ENCODE results near the gene OGDHL.
"Not testable (repeated sequence)": the region's sequence is repeated elsewhere in the genome, so short reads cannot be mapped to it uniquely, and the experiment has no call there.

Gene OGDHL

DNA sequence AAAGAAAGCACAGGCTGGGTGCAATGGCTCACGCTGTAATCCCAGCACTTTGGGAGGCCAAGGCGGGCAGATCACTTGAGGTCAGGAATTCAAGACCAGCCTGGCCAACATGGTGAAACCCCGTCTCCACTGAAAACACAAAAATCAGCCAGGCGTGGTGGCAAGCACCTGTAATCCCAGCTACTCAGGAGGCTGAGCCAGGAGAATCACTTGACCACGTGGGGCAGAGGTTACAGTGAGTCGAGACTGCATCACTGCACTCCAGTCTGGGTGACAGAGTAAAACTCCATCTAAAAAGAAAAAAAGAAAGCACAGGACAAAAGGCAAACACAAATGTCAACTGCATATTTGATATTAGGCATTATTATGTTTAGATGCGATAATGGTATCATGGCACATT, 7.2 kb downstream of the OGDHL start:
- DNase-seq: not testable (repeated sequence)

DNA sequence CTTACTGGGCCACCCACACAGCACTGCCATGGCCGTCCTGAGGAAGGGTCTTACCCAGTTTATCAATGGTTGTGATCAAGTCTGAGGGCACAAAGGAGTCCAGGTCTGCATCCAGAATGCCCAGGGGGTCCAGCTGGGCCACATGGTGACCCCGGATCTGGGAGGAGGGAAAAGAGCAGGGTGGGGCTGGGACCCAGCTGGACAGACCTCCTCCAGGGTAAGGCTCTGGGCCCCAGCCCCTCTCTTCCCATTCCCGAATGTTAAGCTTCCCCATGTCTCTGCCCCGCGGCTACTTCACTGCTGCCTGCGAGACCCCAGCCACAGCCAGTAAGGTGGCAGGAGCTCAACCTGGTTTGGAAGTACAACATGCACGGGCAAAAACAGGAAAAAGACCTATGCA, 9.5 kb downstream of the OGDHL start:
- no peak for DNase-seq

DNA sequence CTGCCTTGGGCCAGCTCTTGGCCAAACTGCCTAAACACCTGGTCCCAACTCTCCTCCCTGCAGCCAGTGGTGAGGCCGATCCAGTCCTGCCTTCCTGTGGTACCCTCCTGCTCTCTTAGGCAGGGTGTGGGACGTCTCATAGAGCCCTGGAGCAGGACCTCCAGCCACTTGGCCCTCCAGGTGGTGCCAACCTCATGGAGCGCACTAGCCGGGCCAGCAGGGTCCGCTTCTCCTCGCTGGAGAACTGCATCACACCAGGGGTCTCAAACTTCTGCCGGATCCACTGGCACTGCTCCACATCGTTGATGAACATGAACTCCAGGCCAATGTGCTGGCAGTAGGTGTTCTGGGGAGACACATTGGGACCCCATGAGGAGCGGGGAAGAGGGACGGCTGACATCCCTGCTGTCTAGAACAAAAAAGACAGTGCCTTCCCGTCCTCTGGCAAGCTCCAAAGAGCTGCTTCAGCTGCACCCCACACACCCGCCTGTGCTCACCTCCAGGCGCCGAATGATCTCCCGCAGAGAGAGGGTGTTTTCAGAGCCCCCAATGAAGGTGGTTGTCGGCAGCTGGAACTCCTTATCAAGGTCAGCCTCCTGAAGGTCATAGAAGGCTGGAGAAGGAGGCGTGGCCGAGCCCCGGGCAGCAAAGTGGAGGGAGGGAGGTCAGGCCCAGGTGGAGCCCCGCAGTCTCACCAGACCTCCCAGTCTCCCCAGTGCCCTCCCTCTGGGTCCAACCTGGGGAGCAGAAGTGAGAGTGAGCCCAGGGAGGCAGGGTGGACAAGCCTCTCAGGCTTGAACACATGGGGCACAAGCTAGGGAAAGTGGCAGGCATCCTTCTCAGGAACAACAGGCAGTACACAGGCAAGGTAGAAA, 10.2 kb downstream of the OGDHL start:
- DNase-seq: no peak

DNA sequence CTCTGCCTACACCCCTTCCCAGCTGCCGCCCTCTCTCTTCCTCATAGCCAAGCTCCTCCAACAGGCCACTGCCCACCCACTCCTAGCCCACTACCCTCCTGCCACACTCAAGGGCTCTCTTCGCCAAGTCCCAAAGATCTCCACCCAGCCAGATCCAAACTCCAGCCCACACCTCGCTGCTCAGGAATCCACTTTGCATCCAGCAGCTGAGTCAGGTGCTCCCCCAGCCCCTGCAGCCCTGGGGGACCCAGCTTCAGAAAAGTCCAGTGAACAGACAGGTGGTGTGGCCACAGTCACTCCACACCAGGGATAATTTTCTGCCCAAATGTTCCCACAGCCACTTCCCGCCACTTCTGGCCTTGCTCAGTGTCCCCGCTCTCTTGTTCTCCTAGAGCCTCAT, 10.9 kb downstream of the OGDHL start:
- no peak for DNase-seq

DNA sequence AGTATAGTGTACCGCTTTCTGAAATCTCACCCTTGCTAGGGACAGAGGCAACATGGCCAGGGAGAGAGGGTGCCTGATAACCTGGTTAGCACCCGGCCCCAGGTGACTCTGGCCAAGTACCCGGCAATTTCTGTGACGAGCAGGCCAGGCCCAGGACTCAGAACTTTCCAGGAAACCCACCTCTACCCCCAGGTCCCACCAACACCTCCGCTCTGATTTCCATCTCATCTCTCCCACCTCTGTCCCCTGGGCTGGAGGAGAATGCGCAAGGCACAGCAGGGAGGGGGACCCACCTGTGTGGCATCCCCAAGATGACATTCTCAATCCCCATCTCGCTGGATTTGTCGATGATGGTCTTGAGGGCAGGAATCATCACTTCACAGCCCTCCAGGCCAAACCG, 11.6 kb downstream of the OGDHL start:
- DNase-seq: no peak

DNA sequence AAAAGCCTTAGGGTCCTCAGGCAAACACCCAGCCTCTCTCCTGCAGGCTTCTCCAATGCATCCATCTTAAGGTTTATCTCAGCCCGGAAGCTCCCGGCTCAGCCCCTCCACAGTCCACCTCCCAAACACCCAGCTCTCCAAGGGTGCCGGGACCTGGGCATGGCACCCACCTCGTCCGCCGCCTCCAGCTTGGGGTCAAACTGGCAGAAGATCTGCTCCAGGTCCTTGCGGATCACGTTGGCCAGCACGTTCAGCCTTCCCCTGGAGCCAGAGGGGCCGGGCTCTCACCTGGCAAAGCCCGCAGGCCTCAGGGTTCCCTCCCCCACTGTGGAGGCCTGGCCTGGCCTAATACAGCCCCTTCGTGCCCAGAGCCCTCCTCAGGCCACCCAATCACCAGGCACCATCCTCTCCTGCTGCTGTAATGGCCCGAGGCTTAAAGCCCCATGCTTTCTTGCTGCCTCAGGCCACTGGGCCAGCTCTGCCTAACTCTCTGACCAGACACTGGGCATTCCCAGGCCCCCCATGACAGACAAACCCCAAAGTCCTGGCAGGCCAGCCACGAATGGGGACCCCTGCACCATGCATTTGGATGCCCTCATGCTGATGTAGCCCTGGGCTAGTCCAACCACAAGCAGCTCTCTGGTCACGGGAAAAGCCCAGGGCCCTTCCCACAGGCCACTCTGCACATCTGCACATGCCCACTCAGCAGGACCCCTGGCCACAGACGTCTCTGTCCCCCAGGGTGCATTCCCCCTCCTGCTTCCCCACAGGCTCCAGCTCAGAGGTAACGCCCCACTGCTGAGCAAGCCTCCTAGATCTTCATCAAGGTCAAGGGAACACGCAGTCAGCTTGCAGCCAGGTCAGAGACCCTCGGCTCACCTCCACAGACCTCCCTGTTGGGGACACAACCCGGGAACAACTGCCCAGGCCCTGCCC, 12.3 kb downstream of the OGDHL start:
- DNase-seq: no peak

DNA sequence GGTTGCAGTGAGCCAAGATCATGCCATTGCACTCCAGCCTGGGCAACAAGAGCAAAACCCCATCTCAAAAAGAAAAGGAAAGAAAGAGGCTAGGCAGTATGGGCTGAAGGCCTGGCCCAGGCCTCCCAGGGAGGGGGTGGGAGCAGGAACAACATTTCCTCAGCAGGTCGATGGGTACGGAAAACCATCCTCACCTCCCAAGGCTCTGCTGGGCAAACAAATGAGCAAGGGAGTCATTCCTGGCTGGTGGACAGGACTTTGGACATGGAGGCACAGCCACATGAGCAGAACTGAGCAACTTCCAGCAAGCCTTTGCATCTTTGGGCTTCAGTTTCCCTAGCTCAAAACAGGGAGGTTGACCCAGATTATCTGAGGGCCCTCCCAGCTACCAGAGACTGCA, 13.0 kb downstream of the OGDHL start:
- no peak for DNase-seq

DNA sequence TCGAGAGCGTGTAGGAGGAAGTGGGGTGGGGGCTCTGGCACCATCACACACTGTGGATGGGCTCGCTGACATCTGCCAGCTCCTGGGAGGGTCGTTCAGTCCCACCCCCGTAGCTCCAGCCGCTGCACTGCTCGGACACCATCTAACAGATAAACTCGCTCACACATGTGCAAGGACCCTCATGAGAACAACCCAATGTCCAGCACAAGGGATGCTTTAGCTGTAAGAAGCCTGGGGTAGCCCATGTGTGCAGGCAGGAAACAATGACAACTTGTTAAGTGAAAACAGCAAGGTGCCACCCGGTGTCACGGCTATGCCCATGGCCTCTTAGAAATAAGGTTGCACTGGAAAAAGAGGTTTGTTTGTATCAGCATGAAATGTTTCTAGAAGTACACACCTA, 14.1 kb downstream of the OGDHL start:
- no peak for DNase-seq

DNA sequence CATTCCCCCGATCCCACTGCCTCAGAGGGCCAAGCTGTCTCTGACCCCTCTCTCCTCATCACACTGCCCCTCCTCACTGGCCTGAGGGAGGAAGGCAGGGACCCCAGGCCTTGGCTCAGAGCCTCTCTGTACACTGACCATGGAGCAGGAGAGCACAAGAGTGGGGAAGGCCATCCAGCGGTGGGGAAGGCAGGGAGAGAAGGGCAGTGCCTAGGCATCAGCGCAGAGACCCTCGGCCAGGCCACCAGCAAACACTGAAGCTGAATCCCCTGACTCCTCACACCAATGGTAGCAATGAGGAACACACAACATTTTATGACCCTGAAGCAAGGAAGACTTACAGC, 14.8 kb downstream of the OGDHL start:
- no peak for DNase-seq

DNA sequence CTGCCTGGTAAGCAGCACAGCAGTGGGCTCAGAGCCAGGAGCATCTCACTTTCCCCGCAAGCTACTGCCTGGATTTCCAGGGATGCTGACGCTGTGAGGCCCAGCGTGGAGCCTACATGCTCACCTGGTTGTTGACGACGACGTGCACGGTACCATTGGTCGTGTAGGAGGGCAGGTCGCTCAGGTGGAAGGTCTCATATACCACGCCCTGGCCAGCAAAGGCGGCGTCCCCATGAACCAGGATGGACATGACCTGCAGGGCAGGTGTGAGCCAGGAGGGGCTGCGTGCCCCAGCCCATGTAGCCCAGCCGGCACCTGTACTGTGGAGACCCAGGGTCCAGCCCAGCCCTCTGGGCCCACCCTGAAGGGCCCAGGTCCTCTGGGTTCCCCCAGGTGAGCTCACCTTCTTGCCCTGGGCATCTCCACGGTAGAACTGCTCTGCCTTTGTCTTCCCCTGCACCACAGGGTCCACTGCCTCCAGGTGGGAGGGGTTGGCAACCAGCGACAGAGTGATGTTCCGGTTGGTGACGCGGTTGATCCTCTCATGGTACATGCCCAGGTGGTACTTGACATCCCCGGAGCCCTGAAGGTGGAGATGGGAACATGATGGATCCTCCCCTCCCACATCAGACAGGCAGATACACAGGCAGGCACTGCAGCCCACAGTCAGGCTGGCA, 15.4 kb downstream of the OGDHL start:
- DNase-seq: no peak

DNA sequence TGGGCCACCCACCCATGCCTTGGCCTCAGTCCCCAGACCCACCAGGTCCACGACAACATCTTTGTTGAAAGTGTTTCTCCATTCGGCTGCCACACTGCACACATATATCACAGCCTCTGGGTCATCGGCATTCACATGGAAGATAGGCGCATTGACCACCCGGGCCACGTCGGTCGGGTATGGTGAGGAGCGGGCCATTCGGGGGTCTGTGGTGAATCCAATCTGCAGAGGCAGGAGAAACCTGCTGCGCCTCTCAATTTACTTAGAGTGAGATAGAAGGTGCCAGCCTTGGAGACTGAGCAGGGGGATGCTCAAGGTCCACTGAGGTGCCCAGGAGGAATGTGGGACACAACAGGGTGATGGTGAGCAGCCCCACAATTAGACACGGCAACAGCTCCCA, 16.4 kb downstream of the OGDHL start:
- DNase-seq: no peak

DNA sequence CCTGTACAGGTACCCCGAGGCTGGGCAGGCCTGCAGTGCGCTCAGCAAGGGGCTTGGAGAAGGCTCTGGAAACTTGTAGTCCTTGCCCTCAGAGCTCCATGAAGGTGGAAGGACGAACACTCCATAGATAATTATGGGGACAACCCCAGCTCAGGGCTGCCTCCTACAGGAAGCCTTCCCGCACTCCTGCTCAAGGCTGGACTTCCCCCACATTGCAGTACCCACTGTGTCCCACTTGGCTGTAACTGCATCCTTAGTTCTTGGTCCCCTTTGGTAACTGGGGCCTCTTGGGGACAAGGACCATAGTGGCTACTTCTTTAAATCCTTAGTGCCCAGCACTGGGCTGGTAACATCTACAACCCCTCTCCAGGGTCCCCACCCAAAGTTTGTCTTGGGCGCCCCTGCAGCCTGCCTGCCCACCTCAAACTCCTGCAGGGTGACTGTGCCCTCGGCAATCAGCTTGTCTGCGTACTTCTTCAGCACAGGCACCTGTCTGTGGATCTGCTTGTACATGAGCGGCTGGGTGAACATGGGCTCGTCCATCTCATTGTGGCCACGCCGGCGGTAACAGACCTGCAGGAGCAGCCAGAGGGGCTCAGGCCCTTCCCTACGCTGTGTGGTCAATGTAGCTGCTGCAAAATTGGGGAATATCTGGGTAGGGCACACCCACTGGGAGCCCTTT, 17.1 kb downstream of the OGDHL start:
- no peak for DNase-seq

DNA sequence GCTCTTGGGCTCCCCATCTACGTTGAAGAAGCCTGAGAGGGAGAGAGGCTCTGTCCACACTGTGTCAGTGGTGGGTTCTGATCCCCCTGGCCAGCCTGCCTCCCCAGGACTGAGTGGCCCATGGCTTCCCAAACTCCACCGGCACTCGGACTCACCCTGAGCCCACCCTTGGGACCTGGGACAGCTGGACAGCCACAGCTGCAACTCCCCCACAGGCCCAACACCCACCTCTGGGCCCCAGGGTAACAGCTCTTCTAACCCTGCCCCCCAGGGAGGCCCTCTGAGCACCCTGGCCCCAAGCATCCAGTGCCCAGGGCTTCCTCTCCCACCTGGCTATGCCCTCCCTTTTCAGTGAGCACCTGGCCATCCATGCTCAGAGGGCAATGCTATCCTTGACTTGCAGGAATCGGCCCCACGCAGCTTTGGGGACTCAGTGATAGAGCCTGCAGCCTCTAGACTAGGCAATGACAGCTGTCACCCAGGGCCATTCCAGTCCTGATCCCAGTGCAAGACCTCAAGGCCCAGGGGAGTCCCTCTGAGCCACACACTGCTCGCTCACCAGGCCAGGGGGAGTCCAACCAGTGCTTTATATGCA, 17.9 kb downstream of the OGDHL start:
- no peak for DNase-seq

DNA sequence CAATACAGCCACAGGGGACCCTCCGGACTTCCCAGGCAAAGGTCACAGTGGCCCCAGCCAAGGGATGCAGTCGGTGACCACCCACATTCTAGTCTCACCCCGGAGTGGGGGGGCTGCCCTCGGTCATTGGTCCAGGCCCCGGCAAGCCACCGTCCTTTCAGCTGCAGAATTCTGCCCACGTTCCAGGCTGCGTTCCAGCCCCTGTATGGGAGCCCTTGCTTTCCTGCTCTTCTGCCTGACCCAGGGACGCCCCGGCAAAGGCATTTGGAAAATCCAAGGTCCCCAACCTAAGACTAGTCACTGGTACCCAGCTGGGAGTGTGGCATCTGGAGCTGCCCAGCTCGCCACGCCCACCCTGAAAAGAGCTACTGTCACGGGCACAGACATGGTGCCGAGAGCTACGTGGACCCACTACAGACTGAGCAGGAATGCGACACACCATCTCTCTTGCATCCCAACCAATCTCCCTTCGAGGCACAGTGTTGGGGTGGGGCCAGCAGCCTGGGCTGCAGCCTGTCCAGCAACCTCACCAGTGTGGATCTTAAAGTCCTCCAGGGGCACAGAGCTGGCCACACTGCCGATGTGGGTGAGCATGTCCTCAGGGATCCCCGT, 18.6 kb downstream of the OGDHL start:
- DNase-seq: no peak

DNA sequence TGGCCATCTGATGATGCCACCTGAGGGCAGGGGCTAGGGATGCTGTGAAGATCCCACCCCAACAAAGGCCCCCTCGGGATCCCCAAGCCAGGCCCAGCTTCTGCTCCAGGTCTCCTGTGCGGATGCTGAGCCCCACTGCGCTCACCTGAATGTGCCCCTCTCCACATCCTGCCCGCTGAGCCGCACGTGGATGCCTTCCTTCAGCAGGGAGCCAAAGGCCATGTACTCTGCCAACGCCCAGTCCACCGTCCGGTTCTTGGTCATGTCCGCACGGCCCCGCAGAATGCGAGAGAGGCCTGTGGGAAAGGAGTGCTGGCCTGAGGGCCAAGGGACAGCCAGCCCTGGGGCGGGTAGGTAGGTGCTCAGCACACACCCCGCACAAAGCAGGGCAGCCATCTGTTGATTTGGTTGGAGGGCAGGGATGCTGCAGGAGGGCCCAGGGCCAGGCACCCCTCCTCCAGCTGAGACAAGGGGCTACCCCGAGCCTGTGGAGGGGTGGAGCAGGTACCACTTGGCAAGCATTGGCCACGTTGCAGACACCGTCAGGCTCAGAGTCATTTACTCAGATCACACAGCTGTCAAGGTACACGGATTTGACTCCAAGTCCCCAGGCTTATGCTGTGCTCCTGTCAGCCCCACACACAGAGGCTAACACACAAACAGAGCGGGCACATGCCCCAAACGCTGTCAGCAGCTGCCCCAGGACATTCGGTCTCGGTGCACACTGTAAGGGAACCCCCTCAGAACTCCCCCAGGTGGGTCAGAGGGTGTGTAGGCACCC, 19.2 kb downstream of the OGDHL start:
- no peak for DNase-seq

DNA sequence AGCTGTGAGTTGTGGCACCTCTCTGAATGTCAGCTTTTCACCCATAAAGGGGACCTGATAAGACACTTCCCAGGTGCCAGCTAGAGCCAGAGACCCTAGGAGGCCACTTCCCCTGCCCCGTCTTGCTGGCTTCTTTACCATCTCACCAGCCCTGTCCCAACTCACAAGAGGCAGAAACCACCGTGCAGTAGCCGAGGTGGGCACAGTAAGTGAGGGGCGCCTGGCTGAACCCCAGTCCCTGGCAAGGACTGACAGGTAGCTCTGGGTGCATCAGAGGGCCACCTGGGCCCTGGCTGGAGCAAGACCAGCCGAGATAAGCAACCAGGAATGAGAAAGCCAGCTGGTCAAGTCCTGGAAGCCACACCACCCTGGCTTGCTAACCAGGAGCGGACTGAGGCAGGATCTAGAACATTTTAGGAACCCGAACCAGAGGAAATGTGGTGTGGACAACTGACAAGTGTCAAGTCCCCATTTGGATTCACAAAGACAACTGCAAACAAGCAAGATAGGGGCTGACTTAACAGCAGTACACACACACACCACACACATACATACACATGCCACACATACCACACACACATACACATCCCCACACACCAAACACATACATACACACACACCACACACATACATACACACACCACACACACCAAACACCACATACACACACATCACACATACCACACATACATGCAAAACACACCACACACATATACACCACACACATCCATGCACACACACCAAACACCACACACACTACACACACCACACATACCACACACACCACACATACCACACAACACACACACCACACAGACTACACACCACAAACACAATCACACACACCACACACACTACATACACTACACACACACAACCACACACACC, 20.8 kb downstream of the OGDHL start:
- no peak for DNase-seq

DNA sequence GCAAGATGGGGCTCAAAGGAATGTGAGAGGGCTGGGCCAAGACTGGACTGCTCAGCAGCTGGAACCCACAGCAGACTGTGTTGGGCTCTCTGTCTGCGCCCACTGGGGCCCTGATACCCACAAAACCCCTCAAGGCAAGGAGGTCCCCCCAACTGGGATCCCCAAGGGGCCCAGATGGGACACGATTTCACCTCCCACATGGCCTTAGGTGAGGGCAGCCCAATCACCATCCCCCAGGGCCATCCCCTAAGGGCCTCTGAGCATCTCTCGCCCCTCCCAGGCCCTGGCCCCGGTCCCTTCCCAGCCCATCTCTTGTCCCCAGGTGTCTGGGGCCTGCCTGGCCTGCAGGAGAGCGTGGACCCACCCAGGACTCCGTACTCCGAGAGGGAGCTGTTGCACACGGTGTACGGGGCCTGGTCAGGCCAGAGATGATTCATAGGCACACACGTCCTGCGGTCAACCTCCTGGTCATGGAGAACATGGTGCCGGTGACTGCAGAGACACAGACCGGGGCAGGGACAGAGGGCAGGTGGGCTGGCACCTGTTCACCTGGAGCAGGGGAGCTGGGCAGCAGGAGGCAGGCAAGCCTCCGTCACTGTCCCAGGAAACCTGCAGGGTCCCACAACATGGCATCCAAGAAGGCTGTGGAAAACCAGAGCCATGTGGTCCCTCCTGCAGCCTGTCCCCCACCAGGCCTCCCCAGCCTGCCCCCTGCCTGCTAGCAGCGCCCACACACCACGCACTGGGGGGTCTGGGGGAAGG, 21.6 kb downstream of the OGDHL start:
- no peak for DNase-seq

DNA sequence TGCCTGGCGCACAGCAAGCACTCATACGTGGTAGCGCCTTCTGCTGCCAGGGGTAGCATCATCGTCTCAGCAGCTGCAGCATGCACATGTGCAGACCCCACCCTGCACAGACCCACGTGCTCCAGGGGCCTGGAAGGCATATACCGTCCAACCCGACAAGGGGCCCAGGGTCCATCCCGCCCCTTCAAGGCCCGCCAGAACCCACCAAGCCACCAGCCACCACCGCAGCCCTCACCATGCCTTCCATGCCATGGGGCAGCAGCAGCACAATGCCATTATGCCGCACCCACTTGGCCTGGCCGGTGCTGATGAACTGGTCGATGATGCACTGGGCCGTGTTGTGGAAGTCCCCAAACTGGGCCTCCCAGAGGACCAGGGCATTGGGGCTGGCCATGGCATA, 22.7 kb downstream of the OGDHL start:
- DNase-seq: no peak

DNA sequence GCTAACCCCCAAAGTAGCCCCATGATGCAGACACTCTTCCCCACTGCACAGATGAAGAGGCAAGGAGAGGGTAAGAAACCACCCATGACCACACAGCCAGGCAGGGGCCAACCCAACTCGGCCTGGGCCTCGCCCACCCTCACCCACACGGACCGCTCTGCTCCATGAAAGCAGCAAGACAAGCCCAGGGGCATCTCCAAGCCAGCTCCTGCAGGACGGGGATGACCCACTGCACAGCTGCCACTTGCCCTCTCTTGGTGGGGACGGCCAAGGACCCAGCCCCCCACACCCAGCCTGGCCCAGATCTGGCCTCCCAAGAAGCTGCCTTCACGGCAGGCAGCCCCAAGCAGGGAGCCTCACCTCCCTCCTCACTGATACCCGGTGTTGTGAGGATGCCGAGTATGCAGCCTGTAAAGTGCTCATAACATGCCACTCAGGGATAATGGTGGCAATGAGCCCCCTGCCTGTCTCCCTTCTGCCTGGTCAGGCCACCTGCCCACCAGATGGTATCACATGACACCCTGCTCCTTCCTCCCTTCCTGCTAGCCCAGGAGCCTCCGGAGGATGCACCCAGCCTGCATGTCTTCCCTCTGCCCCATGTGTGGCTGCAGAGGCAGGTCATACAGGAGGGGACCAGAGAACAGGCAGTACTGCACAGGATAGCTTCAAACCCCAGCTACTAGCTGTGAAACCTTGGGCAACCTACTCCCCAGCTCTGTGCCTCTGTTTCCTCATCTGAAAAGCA, 23.3 kb downstream of the OGDHL start:
- no peak for DNase-seq

All from retina (tissue), 1 donor.